Coronary artery (tissue), 2 donors: ENCODE data around the gene CAPS.
"Not testable (repeated sequence)": the region's sequence is repeated elsewhere in the genome, so short reads cannot be mapped to it uniquely, and the experiment has no call there.

Experiments used
- DNase-seq: peaks from one replicate; pipeline ENCODE4 v3.0.0-alpha.2; 2017; ENCODE audit warnings: low spot score
- H3K27ac ChIP-seq, 2 donors: fragments of 200-600 bp; sonication (generic); one replicate each; pipeline ENCODE4 v1.5.1; 2016 to 2019
- H3K4me3 ChIP-seq: fragments of 200-600 bp; sonication (generic); 2 replicates; pipeline ENCODE4 v1.5.1; 2016; ENCODE audit warnings: mild to moderate bottlenecking, moderate library complexity
- CTCF ChIP-seq: fragments of 200-600 bp; sonication (generic); IDR thresholded peaks from one replicate; pipeline ENCODE4 v1.5.1; 2019; ENCODE audit warnings: antibody characterized with exemption

The CAPS gene

GRCh38 chr19:5913739-5914357, at the start of gene CAPS:
Gene CAPS, plus strand, starts transcription at chr19:5914254. Its CDS starts 153 bp downstream, at chr19:5914407.
- no peak for DNase-seq
- no peak for TF ChIP-seq CTCF
- Histone ChIP-seq H3K4me3 (peak within 1 kb of the TSS; percentile 12), H3K27ac (peak within 1 kb of the TSS in 1 of 2 donors; percentile 63)

DNA sequence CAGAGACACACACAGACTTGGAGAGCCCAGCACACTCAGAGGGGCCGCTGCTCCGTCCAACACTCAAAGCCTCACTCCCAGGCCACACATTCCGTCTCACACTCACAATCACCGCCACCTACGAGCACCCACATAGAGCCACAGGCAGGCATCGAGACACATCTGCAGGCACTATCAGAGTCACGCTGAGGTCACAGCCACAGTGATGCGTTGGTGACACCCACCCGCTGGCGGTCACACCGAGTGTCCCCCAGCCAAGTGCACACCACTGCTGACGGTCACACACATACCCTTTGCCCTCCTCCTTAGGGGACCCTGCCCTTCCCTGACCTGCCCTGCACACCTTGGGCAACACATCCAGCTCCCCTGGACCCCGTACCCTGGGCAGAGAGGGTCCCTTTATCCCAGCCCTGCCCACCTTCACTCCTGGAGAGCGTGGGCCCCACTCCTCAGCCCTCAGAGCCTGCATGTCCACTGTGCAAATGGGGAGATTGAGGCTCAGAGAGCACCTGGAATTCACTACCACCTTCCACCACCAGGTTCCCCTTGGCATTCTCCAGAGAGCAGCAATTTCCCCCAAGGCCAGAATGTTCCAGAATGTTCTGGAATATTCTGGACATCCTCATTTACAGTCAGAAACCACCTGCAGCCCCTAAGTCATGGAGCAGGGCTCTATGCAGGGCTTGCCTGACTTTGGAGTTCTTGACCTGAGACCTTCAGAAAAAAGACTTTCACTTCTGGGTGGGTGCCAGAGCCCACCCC, 49.1 kb upstream of the CAPS start:
- no peak overlapping the region for H3K4me3 ChIP-seq
- H3K27ac ChIP-seq, result no peak overlapping the region
- no peak for TF ChIP-seq CTCF
- DNase-seq, result no peak

DNA sequence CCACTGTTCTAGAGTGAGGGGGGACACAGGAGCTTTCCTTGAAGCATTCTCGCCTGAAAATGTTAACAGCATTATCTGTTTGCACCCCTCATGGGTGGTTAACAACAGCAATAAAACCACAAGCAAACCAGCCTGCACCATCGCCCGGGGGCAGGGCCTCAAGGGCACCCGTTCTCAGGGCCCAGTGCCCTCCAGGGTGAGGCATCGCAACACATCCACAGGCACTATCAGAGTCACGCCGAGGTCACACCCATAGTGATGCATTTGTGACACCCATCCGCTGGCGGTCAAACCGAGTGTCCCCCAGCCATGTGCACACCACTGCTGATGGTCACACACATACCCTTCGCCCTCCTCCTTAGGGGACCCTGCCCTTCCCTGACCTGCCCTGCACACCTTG, 48.3 kb upstream of the CAPS start:
- TF ChIP-seq CTCF, result no peak
- no peak for DNase-seq
- no peak overlapping the region for H3K27ac ChIP-seq
- no peak overlapping the region for H3K4me3 ChIP-seq

GRCh38 chr19:5867201-5868136, 46.6 kb upstream of the CAPS start:
- H3K4me3 ChIP-seq, result no peak overlapping the region
- no peak for TF ChIP-seq CTCF
- no peak overlapping the region for H3K27ac ChIP-seq
- DNase-seq, result no peak

GRCh38 chr19:5870986-5871394, 43.1 kb upstream of the CAPS start:
- TF ChIP-seq CTCF, result no peak
- Histone ChIP-seq H3K4me3 (no peak overlapping the region), H3K27ac (no peak overlapping the region)
- DNase-seq, result no peak

DNA sequence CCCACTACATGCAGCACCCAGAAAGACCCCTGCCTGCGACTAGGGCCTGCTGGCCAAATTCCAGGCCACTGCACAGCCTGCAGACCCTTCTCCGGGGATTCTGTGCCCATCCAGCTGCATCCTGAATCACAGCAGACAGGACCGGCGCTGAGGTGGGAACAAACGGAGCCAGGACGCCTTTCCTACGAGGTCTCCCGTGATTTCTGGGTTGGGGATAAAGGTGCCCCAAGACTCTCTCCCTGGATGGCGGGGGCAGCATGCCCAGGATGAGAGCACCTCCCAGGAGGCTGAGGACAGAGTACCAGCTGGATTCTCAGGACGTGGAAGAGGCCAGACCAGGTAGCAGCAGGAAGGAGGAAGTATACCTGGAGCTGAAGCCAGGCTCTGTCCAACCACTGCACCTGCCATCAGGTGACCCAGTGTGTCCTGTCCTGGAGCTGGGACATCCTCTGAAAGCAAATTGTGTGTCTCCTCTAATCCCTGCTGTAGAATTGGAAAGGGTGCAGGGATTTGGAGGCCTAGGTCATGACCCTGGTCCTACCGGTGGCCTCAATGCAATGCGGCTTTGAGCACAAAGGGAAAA, 40.3 kb upstream of the CAPS start:
- Histone ChIP-seq H3K4me3 (no peak overlapping the region), H3K27ac (no peak overlapping the region)
- no peak for TF ChIP-seq CTCF
- DNase-seq, result no peak

DNA sequence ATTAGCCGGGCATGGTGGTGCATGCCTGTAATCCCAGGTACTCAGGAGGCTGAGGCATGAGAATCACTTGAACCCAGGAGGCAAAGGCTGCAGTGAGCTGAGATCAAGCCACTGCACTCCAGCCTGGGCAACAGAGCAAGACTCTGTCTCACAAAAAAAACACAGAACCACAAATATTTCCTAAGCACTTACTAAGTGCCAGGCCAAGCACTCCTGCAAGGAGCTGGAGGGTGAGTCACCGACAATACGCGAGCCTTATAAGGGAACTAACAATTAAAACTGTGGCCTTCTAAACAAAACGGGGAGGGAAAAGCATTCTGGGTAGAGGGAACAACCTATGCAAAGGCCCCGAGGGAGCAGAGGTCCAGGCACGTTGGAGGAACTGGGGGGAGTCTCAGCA, 39.6 kb upstream of the CAPS start:
- not testable (repeated sequence) for H3K4me3 ChIP-seq, H3K27ac ChIP-seq, DNase-seq
